Activated T-helper 17 cell treated with anti-CD3 and anti-CD28 coated beads, Interleukin-2, amount 50 U/mL, for 72 hours (primary cell): Measurements from ENCODE around the gene ATP5ME. TPM values are rescaled to one million over a fixed set of nuclear protein-coding genes. Genes with fewer than 3 reads are reported as not detected.
"Not testable (repeated sequence)": the region's sequence is repeated elsewhere in the genome, so short reads cannot be mapped to it uniquely, and the experiment has no call there.

ENCODE experiments used
- ATAC-seq: fragments of 150-1000 bp; cut with Tn5 transposase; replicated peaks from 2 replicates; pipeline ENCODE4 v1.10.0; 2021; ENCODE audit warnings: mild to moderate bottlenecking, moderate library complexity
- H3K27ac Mint-ChIP-seq: one replicate; pipeline ENCODE4 v1.8.0; 2022; ENCODE audit warnings: mixed read lengths
- H3K27me3 Mint-ChIP-seq: one replicate; pipeline ENCODE4 v1.8.0; 2022; ENCODE audit warnings: mixed read lengths
- H3K36me3 Mint-ChIP-seq: one replicate; pipeline ENCODE4 v1.8.0; 2022; ENCODE audit warnings: low read depth, mild to moderate bottlenecking, mixed read lengths
- H3K4me1 Mint-ChIP-seq: one replicate; pipeline ENCODE4 v1.8.0; 2022; ENCODE audit warnings: mixed read lengths
- H3K4me3 Mint-ChIP-seq: one replicate; pipeline ENCODE4 v1.8.0; 2022; ENCODE audit warnings: mild to moderate bottlenecking, mixed read lengths
- H3K9me3 Mint-ChIP-seq: one replicate; pipeline ENCODE4 v1.8.0; 2022; ENCODE audit warnings: mixed read lengths
- total RNA-seq, 2 donors: library from RNA; stranded (reverse); gene quantifications; one replicate each; pipeline ENCODE4 v1.2.3, GENCODE V29; 2022

The ATP5ME gene
- total RNA-seq, 2 donors from 2014 or later: 96.5 to 210 TPM

DNA sequence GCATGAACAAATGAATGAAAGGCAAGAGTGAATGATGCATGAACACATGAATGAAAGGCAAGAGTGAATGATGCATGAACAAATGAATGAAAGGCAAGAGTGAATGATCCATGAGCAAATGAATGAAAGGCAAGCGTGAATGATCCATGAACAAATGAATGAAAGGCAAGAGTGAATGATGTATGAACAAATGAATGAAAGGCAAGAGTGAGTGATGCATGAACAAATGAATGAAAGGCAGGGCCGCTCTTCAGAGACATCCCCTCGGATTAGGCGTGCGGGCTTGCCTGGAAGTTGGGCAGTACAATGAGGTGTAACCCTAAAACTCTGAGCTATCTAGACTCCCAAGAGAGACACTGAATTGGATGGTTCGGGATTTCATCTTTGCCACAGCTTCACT, 35.3 kb upstream of the ATP5ME start:
- Mint-ChIP-seq H3K4me3 (no peak overlapping the region), H3K27ac (no peak overlapping the region), H3K9me3 (no peaks in the 10 kb centered on the region), H3K4me1 (peaks cover 17% of the 10 kb centered on the region), H3K27me3 (no peaks in the 10 kb centered on the region), H3K36me3 (peaks cover 10% of the 10 kb centered on the region)
- no peak for ATAC-seq

DNA sequence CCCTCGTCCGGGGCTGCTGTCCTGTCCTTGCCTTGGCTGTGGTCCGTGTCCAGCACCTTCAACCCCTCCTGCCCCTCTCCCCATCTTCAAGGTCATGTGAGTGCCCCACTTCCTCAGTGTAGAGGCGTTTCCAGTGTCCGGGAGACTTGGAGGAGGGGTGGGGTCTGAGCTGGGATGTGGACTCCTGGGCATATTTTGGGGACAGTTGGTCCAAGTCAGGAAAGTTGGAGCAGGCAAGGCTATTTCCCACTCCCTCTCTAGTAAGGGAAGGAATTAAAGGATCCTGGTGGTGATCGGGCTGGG, 34.5 kb upstream of the ATP5ME start:
- H3K27ac Mint-ChIP-seq: no peak overlapping the region
- peaks cover 8% of the 10 kb centered on the region for H3K36me3 Mint-ChIP-seq
- no peak overlapping the region for H3K4me3 Mint-ChIP-seq
- no peaks in the 10 kb centered on the region for H3K27me3 Mint-ChIP-seq
- H3K9me3 Mint-ChIP-seq: no peaks in the 10 kb centered on the region
- ATAC-seq: no peak
- peaks cover 17% of the 10 kb centered on the region for H3K4me1 Mint-ChIP-seq

DNA sequence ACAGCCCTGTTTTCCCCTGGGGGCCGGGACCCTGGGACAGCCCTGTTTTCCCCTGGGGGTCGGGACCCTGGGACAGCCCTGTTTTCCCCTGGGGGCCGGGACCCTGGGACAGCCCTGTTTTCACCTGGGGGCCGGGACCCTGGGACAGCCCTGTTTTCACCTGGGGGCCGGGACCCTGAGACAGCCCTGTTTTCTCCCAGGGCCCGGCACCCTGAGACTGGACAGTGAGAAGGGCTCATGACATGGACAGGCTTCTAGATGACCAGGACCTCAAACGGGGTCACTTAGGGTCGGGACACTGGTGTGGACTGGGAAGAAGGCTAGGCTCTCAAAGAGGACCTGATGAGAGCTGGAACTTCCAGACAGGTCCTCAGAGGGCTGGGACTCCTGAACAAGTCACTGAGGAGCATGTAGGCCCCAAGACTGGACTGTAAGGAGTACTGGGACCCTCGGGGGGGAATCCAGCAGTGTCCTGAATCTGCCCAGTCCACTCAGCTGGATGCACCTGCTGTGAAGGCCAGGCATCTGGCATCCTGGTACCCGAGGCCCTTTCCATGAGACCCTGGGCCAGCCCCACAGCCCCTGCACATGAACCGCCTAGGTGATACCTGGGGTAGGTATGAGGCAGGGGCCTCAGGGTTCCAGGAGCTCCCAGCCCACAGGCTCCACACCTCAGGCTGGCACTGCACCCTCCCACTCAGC, 34.0 kb upstream of the ATP5ME start:
- Mint-ChIP-seq H3K9me3 (no peaks in the 10 kb centered on the region), H3K27ac (no peak overlapping the region), H3K4me3 (no peak overlapping the region), H3K27me3 (no peaks in the 10 kb centered on the region), H3K4me1 (peaks cover 17% of the 10 kb centered on the region), H3K36me3 (peaks cover 8% of the 10 kb centered on the region)
- no peak for ATAC-seq

DNA sequence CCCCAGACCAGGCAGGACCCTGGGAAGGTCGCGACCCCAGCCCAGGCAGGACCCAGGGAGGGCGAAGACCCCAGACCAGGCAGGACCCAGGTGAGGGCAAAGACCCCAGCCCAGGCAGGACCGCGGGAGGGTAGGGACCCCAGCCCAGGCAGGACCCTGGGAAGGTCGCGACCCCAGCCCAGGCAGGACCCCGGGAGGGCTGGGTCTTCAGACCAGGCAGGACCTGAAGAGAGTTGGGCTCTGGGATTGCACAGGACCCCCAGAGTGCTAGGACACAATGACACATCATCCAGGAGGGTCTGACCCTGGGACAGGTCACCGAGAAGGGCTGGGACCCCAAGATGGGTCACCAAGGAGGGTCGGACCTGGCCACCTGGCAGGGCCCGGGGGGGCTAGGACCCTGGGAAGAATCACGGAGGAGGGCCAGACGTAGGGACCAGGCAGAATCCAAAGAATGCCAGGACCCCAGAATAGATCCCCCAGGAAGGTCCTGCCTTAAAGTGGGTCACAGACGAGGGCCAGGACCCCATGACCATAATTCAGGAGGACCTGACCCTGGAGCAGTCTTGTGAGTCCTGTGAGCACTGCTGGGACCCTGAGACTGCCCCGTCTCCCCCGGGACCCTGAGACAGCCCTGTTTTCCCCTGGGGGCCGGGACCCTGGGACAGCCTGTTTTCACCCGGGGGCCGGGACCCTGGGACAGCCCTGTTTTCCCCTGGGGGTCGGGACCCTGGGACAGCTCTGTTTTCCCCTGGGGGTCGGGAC, 32.9 kb upstream of the ATP5ME start:
- H3K27ac Mint-ChIP-seq: no peak overlapping the region
- H3K27me3 Mint-ChIP-seq: no peaks in the 10 kb centered on the region
- no peak overlapping the region for H3K4me3 Mint-ChIP-seq
- no peaks in the 10 kb centered on the region for H3K9me3 Mint-ChIP-seq
- ATAC-seq: no peak
- peaks cover 17% of the 10 kb centered on the region for H3K4me1 Mint-ChIP-seq
- peaks cover 8% of the 10 kb centered on the region for H3K36me3 Mint-ChIP-seq

DNA sequence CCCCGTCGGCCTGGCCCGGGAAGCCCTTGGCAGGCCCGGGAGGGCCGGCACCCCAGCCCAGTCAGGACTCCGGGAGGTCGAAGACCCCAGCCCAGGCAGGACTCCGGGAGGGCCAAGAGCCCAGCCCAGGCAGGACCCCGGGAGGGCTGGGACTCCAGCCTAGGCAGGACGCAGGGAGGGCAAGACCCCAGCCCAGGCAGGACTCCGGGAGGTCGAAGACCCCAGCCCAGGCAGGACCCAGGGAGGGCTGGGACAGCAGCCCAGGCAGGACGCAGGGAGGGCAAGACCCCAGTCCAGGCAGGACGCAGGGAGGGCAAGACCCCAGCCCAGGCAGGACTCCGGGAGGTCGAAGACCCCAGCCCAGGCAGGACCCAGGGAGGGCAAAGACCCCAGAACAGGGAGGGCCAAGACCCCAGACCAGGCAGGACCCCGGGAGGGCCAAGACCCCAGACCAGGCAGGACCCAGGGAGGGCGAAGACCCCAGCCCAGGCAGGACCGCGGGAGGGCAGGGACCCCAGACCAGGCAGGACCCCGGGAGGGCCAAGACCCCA, 32.1 kb upstream of the ATP5ME start:
- not testable (repeated sequence) for H3K9me3 Mint-ChIP-seq, H3K4me3 Mint-ChIP-seq, H3K27ac Mint-ChIP-seq, H3K36me3 Mint-ChIP-seq, H3K27me3 Mint-ChIP-seq, ATAC-seq
- peaks cover 17% of the 10 kb centered on the region for H3K4me1 Mint-ChIP-seq

DNA sequence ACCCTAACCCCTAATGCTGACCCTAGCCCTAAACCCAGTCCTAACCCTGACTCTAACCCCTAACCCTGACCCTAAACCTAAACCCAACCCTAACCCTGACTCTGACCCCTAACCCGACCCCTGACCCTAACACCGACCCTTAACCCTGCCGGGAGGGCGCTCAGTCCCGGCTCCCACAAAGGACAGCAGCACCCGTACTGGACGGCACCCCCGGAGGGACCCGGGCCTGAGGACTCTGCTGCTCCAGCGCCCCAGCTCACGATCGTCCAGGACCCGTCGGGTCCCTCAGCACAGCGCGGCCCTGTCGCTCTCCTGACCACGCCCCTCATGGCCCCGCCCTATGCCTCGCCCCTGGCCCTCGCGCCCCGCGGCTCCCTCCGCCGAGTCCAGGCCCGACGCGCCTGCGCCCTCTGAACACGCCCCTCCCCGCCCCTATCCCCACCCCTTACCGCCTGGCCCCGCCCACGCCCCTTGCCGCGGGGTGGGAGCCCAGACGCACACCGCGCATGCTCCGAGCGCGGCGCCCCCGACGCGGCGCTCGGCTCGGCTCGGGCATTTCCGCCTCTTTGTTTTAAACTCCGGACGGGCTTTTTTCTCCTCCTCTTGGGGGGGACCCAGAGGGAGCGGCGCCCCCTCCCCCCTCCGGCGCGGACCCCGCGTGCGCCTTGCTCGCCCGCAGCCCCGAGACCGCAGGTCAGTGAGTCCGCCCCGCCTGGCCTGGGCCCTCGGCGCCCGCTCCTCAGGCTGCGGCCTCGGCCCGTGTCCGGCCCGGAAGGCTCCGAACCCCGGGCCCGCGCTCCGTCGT, 31.4 kb upstream of the ATP5ME start, which contains the start of gene PCGF3:
PCGF3 (plus strand) TSS at position 555 of the 805 bp plus-strand sequence. CDS start 27,849 bp downstream, outside the sequence.
- H3K9me3 Mint-ChIP-seq: no peaks in the 10 kb centered on the region
- H3K4me1 Mint-ChIP-seq: peaks cover 15% of the 10 kb centered on the region
- H3K36me3 Mint-ChIP-seq: peaks cover 5% of the 10 kb centered on the region
- peak within 1 kb of the TSS; percentile 81 for H3K4me3 Mint-ChIP-seq
- peak within 1 kb of the TSS; percentile 88 for H3K27ac Mint-ChIP-seq
- H3K27me3 Mint-ChIP-seq: no peaks in the 10 kb centered on the region
- peak; percentile 99 for ATAC-seq

DNA sequence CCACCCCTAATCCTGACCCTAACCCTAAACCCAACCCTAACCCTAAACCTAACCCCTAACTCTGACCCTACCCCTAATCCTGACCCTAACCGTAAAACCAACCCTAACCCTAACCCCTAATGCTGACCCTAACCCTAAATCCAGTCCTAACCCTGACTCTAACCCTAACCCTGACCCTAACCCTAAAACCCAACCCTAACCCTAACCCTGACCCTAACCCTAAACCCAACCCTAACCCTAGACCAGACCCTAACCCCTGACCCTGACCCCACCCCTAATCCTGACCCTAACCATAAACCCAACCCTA, 30.8 kb upstream of the ATP5ME start:
- no peaks in the 10 kb centered on the region for H3K9me3 Mint-ChIP-seq
- H3K27ac Mint-ChIP-seq: peak overlapping the region; percentile 88
- ATAC-seq: no peak
- peaks cover 10% of the 10 kb centered on the region for H3K4me1 Mint-ChIP-seq
- no peaks in the 10 kb centered on the region for H3K36me3 Mint-ChIP-seq
- no peaks in the 10 kb centered on the region for H3K27me3 Mint-ChIP-seq
- H3K4me3 Mint-ChIP-seq: peak overlapping the region; percentile 81

DNA sequence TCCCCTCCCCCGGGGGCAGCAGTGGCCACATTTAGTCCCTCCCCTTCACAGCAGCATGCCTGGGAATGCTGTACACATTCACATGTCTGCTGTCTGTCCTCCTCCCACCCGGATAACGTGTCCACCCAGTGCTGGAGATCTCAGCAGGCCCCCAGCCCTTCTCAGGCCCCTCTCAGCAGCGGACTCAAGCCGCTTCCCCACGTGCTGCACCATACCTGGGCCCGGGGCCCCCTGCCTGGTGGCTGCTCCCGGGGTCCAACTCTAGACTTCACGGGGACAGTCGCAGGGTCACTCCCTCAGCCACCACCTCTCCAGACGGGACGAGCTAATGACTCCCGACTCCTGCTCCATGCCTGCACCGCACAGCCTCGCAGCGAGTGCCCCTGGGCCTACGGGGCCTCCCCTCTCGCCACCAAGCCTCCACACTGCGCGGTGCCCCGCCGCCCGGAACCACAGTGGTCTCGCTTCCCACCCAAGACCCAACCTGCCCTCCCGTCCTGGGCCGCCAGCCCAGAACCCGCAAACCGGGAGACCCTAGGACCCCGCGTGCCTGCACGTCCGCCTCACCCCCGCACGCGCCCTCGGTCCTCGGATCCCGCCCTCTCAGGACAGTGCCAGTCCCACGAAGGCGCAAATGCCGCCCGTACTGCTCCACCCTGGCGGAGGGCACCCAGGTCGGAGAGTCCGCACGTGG, 30.3 kb upstream of the ATP5ME start:
- no peak for ATAC-seq
- Mint-ChIP-seq H3K9me3 (no peaks in the 10 kb centered on the region), H3K27me3 (no peaks in the 10 kb centered on the region), H3K36me3 (no peaks in the 10 kb centered on the region), H3K4me3 (peak overlapping the region; percentile 81), H3K27ac (no peak overlapping the region), H3K4me1 (peaks cover 10% of the 10 kb centered on the region)

DNA sequence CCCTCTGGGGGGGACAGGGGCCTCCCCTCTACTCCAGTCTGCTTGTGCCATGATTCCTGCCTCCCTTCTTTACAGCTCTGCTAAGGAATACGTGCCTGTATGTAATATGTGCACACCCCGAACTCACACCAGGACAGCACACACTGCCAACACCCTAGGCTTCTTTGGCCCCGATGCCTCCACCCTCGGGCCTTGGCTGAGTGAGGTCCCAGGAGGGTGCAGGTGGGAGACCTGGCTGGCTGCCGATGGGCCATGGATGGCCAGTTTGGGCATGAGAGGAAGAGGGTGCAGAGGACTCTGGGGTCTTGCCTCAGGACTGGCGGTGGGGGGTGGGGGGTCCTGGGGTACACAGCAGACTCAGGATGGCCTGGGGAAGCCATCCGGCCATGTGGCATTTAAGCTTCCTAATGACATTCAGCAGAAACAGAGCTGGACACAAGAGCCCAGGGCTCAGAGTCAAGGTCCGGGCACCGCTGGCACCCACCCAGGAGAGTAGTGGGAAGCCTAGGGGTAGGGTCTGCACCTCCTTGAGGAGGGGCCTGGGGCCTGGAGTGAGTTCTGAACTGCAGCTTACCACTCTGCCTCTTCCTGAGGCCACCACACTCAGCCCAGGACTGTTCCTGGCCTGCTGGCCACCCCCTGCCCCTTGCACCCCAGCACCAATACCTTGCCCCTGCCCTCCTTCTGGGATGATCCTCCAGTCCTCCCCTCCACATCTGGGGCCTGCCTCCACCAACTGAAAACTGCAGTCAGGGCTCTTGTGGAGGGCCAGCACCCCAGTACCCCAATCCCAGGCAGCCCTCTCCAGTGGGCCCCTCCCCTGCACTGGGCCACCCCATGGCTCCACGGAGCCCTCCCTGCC, 29.5 kb upstream of the ATP5ME start:
- Mint-ChIP-seq H3K4me1 (peaks cover 5% of the 10 kb centered on the region), H3K4me3 (no peak overlapping the region), H3K9me3 (no peaks in the 10 kb centered on the region), H3K36me3 (no peaks in the 10 kb centered on the region), H3K27ac (no peak overlapping the region), H3K27me3 (no peaks in the 10 kb centered on the region)
- no peak for ATAC-seq

DNA sequence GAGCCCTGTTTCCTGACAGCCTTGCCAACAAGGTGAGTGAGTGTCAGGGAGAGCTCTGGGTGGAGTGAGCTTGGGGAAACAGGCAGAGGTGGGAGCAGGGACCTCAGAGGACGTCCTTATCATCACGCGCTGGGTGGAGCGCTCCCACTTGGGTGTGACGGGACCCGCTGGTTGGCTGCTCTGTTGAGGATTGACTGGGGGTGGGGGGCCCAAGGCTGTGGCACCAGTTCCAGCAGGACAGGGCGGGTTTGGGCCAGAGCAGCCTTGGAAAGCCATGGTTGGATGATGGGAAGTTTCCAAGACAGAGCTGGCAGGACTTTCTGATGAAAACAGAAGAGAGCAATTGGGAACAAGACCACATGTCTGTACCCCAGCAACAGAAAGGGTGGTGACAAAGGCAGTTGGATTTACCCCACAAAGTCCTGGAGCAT, 28.6 kb upstream of the ATP5ME start:
- H3K27me3 Mint-ChIP-seq: no peaks in the 10 kb centered on the region
- ATAC-seq: no peak
- H3K4me3 Mint-ChIP-seq: no peak overlapping the region
- H3K9me3 Mint-ChIP-seq: no peaks in the 10 kb centered on the region
- no peak overlapping the region for H3K27ac Mint-ChIP-seq
- H3K4me1 Mint-ChIP-seq: peaks cover 5% of the 10 kb centered on the region
- no peaks in the 10 kb centered on the region for H3K36me3 Mint-ChIP-seq

DNA sequence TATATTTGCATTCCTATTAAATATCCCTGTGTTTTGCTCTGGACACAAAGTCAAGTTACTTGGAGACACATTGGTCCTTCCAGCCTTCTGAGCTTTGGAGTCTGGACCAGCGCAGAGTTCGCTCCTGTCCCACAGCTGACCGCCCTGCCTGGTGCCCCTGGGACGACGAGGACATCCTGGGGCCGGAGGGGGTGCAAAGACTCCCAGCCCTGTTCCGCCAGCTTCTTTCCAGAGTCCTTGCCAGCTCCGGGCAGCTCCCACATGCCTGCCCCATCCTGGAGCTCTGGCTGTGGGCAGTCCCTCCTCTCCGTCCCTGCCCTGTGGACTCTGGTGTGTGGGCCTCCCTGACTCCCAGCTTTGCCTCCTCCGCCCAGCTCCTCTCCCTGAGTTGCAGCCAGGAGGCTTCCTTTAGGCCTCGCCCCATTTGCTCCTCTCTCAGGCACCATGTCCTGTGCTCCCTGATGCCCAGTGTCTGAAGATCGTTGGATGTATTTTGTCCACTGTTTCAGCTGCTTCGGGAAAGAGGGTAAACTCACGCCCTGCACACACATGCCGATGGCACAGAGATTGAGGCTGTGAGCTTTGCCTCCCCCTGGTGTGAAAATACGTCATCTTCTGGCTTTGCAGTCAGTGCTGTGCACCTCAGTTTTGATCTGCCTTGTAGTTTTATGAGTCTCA, 26.6 kb upstream of the ATP5ME start:
- Mint-ChIP-seq H3K4me3 (peak overlapping the region; percentile 11), H3K36me3 (no peaks in the 10 kb centered on the region), H3K9me3 (no peaks in the 10 kb centered on the region), H3K27ac (peak overlapping the region; percentile 46), H3K4me1 (peaks cover 5% of the 10 kb centered on the region), H3K27me3 (no peaks in the 10 kb centered on the region)
- ATAC-seq: no peak

DNA sequence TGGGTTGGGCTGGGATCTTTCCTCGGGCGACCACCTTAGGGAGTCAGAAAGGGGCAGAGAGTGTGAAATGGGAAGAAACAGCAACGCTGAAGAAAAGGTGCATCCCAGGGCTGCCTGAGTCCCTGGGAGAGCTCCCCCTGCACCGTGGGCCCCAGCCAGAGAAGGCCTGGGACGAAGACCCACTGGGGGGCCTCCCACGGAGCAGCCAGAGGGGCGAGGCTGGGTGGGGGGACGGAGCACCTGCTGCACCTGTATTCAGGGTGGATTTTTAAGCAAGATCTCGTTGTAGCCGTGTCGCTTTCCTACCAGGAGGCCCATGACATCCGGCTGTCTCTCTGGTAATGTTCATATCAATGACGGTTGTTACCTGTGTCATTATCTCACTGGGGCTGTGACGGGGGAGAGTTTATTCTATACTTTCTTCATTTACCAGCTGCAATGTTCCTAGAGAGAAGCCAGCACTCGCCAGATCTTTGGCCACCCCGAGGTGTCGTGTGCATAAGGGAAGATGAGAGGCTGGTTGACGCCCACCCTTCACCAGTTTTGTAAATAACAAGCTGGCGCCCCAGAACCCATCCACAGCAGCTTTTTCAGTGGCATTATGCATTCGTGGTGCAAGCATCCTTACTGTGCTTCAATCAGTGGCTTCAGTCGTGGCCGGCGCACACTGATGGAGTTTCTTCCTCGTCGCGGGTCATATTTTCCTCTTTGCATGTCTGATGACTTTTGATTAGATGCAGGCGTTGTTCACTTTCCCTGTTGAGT, 25.9 kb upstream of the ATP5ME start:
- no peak for ATAC-seq
- H3K9me3 Mint-ChIP-seq: no peaks in the 10 kb centered on the region
- peak overlapping the region; percentile 71 for H3K27ac Mint-ChIP-seq
- peaks cover 5% of the 10 kb centered on the region for H3K4me1 Mint-ChIP-seq
- no peaks in the 10 kb centered on the region for H3K27me3 Mint-ChIP-seq
- no peaks in the 10 kb centered on the region for H3K36me3 Mint-ChIP-seq
- peak overlapping the region; percentile 53 for H3K4me3 Mint-ChIP-seq
